Measurements from ENCODE around the gene TMEM204. TPM values are rescaled to one million over a fixed set of nuclear protein-coding genes. Genes with fewer than 3 reads are reported as not detected.

The TMEM204 gene
- polyA plus RNA-seq, 1 of the 3 experiments (the other 2 are of a cell fraction): 2.3 TPM

DNA sequence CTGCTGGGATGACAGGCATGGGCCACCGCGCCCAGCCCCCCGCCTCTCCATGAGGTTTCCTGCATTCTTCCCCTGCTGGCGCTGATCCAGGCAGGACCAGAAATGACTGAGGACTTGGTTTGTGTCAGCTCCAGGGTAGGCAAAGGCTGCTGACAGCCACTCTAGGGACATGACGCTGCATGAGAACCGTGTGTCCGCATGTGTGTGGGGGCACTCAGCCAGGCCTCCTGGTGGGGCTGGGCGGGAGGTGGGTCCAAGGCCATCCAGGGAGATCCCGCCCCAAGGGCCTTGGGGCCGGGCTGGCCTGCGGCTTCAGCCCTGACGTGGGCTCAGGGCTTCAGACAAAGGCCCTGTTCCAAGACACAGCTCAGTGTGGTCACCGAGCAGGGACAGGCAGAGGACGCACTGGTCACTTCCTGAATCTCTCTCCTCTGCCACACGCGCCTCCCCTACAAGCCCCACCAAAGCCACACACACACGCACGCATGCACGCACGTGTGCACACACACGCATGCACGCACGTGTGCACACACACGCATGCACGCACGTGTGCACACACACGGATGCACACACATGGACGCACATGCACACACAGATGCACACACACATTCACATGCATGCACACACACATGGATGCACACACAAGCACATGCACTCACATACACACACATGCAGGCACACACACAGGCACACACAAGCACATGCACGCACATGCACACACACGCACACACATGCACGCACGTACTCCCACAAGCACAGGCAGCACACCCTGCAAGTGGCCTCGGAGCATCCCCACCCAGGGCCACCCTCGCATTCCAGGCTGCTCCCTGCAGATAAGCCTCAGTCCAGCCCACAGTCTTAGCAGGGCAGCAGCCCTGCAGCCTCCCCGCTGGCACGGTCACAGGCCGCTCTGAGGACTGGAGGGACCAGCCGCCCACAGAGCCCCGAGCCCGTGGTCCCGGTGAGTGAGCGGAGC lies 5.3 kb upstream of the TMEM204 start:
- no peaks in the 10 kb centered on the region for H3K9me2 ChIP-seq
- no peak for DNase-seq
- POLR2A ChIA-PET: no interaction called here
- no peaks in the 10 kb centered on the region for H3K9me3 ChIP-seq
- H3K27ac ChIP-seq (ENCODE audit: low read depth in 2 of 2, low read length in 1 of 2): no peak overlapping the region
- H3K4me1 ChIP-seq (ENCODE audit: control insufficient read depth in 1 of 2, insufficient read depth in 2 of 2, low read depth in 1 of 2, low read length in 1 of 2): peaks cover 5 to 40% of the 10 kb centered on the region in 2 experiments; a peak in 2 of 4 replicates
- no peak overlapping the region for H3K4me3 ChIP-seq (ENCODE audit: low read depth in 2 of 2, low read length in 1 of 2)
- H4K20me1 ChIP-seq (ENCODE audit: insufficient read depth): no peaks in the 10 kb centered on the region
- TF ChIP-seq ELF1 (IDR thresholded peaks at IDR 0.05): no peak
- TF ChIP-seq POLR2AphosphoS5 (IDR thresholded peaks at IDR 0.05; ENCODE audit: low read depth, low read length): no peak
- no peak for TF ChIP-seq MXI1 (IDR thresholded peaks at IDR 0.05; ENCODE audit: low read depth, low read length)
- no peak for TF ChIP-seq TCF12 (IDR thresholded peaks at IDR 0.05)
- TF ChIP-seq MEF2A (IDR thresholded peaks at IDR 0.05; ENCODE audit: borderline replicate concordance, low read depth): no peak
- TF ChIP-seq FOXM1 (IDR thresholded peaks at IDR 0.05; ENCODE audit: low read depth): no peak
- TF ChIP-seq, protein P1, sequence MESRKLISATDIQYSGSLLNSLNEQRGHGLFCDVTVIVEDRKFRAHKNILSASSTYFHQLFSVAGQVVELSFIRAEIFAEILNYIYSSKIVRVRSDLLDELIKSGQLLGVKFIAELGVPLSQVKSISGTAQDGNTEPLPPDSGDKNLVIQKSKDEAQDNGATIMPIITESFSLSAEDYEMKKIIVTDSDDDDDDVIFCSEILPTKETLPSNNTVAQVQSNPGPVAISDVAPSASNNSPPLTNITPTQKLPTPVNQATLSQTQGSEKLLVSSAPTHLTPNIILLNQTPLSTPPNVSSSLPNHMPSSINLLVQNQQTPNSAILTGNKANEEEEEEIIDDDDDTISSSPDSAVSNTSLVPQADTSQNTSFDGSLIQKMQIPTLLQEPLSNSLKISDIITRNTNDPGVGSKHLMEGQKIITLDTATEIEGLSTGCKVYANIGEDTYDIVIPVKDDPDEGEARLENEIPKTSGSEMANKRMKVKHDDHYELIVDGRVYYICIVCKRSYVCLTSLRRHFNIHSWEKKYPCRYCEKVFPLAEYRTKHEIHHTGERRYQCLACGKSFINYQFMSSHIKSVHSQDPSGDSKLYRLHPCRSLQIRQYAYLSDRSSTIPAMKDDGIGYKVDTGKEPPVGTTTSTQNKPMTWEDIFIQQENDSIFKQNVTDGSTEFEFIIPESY (IDR thresholded peaks at IDR 0.05; ENCODE audit: borderline replicate concordance, low read depth): no peak
- TF ChIP-seq YY1 (IDR thresholded peaks at IDR 0.05; ENCODE audit: low read depth): no peak
- no peak for TF ChIP-seq RCOR1 (IDR thresholded peaks at IDR 0.05; ENCODE audit: low read length)
- no peak for TF ChIP-seq GABPA (IDR thresholded peaks at IDR 0.05; ENCODE audit: low read depth)
- TF ChIP-seq TAF1 (IDR thresholded peaks at IDR 0.05; ENCODE audit: borderline replicate concordance, low read depth, low read length): no peak
- no peak for TF ChIP-seq GATA2 (CRISPR knock-in tag; IDR thresholded peaks at IDR 0.05)
- no peak for TF ChIP-seq EP300 (IDR thresholded peaks at IDR 0.05; ENCODE audit: borderline replicate concordance in 1 of 2, low read depth in 1 of 2, low read length in 1 of 2)
- TF ChIP-seq EZH2phosphoT487 (IDR thresholded peaks at IDR 0.05; ENCODE audit: borderline replicate concordance, low read depth): no peak
- TF ChIP-seq RFX5 (IDR thresholded peaks at IDR 0.05; ENCODE audit: low read length): no peak
- no peaks in the 10 kb centered on the region for H3K79me2 ChIP-seq (ENCODE audit: insufficient read depth)
- H3K4me2 ChIP-seq: no peak overlapping the region
- WGBS (ENCODE audit: low lambda C conversion rate): 92% methylated on average over 24 of the region's 42 CpGs
- H3K9ac ChIP-seq: no peak overlapping the region
- H3K36me3 ChIP-seq (replicated peaks in 1 of 2; ENCODE audit: control insufficient read depth in 1 of 2, insufficient read depth in 2 of 2, low read length in 1 of 2): no peaks in the 10 kb centered on the region
- no peaks in the 10 kb centered on the region for H3K27me3 ChIP-seq (ENCODE audit: insufficient read depth)
- CTCF ChIA-PET: interaction anchor here (1.6 kb wide), 1 partner anchor 99 kb away, joined by 3 read pairs; no protein-coding TSS in a partner anchor
- no peak overlapping the region for H2AFZ ChIP-seq (ENCODE audit: low read depth)
- H3F3A ChIP-seq (replicated peaks; ENCODE audit: insufficient read depth): no peaks in the 10 kb centered on the region
